ENCODE results near the gene SLC6A13. TPM values are rescaled to one million over a fixed set of nuclear protein-coding genes. Genes with fewer than 3 reads are reported as not detected.

The SLC6A13 gene
- total RNA-seq, 1 donor from 2014 or later = 0.79 TPM

DNA sequence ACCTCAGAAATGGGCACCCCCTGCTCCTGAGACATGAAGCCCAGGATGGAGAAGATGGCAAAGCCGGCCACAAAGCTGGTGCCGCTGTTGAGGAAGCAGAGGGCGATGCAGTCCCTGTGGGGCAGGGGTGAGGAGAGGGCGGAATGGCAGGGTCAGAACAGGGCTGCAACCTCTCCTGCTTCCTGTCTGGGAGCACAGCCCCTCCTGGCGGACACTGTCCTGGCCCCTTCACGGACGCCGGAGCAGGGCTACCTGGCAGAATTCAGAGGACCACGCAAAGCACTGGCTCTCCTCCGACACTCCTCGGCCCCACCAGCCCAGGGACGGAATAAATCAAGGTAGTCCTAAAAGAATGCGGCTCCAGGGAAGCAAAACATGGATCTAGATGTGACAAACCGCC lies 36.2 kb downstream of the SLC6A13 start:
- Histone ChIP-seq H3K4me3 (ENCODE audit: low read depth, low read length) (no peak overlapping the region), H3K36me3 (ENCODE audit: control insufficient read depth, insufficient read depth, low read length) (no peaks in the 10 kb centered on the region), H3K27me3 (ENCODE audit: control insufficient read depth, insufficient read depth, low read length) (no peaks in the 10 kb centered on the region)
- FAIRE-seq = no peak
- TF ChIP-seq, protein P1, sequence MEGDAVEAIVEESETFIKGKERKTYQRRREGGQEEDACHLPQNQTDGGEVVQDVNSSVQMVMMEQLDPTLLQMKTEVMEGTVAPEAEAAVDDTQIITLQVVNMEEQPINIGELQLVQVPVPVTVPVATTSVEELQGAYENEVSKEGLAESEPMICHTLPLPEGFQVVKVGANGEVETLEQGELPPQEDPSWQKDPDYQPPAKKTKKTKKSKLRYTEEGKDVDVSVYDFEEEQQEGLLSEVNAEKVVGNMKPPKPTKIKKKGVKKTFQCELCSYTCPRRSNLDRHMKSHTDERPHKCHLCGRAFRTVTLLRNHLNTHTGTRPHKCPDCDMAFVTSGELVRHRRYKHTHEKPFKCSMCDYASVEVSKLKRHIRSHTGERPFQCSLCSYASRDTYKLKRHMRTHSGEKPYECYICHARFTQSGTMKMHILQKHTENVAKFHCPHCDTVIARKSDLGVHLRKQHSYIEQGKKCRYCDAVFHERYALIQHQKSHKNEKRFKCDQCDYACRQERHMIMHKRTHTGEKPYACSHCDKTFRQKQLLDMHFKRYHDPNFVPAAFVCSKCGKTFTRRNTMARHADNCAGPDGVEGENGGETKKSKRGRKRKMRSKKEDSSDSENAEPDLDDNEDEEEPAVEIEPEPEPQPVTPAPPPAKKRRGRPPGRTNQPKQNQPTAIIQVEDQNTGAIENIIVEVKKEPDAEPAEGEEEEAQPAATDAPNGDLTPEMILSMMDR (IDR thresholded peaks at IDR 0.05; ENCODE audit: insufficient read depth, low read length, severe bottlenecking) = no peak
- no peak for DNase-seq (ENCODE audit: low read depth)

DNA sequence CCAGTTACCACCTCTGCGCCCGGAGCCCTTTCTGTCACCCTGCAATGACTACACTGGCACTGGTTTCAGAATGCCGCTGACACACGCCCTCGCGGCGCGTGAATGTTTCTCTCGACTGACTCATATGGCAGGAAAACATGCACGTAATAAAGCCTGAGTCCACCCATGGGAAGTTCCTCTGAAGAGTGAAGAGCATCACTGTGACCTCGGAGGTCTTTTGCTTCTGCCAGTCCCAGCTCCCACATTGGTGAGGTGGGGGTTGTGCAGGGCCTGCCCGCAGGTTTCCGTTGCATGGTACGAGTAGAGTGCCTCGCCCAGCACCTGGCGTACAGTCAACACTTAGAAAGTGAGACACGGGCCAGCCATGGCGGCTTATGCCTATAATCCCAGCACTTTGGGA lies 37.6 kb downstream of the SLC6A13 start:
- no peak for DNase-seq (ENCODE audit: low read depth)
- Histone ChIP-seq H3K27me3 (ENCODE audit: control insufficient read depth, insufficient read depth, low read length) (no peaks in the 10 kb centered on the region), H3K36me3 (ENCODE audit: control insufficient read depth, insufficient read depth, low read length) (no peaks in the 10 kb centered on the region)

DNA sequence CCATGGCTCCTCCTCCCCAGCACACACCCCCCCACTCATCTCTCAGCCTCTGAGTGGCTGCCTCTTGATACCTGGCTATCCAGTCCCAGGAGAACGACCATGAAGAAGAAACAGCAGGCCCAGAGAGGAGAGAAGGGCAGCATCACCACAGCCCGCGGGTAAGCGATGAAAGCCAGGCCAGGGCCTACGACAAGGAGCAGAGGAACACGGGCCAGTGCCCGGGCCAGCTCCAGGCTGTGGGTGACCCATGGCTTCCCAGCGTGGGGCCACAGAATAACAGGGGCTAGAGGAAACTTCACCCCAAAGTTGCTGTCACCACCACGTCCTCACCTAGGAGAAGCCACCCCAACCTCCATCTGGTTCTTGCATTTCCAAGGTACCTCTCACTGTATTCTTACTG lies 38.3 kb downstream of the SLC6A13 start:
- H3K27me3 ChIP-seq (ENCODE audit: control insufficient read depth, insufficient read depth, low read length) = no peaks in the 10 kb centered on the region
- FAIRE-seq = no peak
- TF ChIP-seq, protein P1 (IDR thresholded peaks at IDR 0.05; ENCODE audit: insufficient read depth, low read length, severe bottlenecking) = no peak

More for the DNA sequence above, 37.6 kb downstream of the SLC6A13 start:
- no peak overlapping the region for H3K4me3 ChIP-seq (ENCODE audit: low read depth, low read length)
- TF ChIP-seq, protein P1 (IDR thresholded peaks at IDR 0.05; ENCODE audit: insufficient read depth, low read length, severe bottlenecking) = no peak
- FAIRE-seq = no peak

DNA sequence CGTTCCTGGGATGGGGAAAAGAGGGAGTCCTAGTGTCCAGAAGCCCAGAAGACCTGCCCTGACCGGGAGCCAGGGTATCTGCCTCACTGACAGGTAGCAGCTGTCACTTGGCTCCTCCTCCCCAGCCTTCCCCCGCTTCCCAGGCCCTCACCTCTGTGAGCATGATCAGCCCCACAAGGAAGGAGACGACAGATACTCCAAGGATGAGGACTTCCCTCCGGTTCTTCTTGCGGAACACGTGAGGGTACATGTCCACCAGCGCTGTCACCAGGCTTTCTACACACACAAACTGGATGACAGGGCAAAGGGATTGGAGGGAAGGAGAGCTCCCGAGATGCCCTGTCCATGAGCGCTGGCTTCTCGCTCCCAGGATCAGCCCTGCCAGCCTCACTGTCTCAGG lies 38.8 kb downstream of the SLC6A13 start:
- DNase-seq (ENCODE audit: low read depth) (no peak), FAIRE-seq (peak; percentile 79)
- TF ChIP-seq, protein P1 (IDR thresholded peaks at IDR 0.05; ENCODE audit: insufficient read depth, low read length, severe bottlenecking) = no peak
- Histone ChIP-seq H3K36me3 (ENCODE audit: control insufficient read depth, insufficient read depth, low read length) (no peaks in the 10 kb centered on the region), H3K4me3 (ENCODE audit: low read depth, low read length) (no peak overlapping the region), H3K27me3 (ENCODE audit: control insufficient read depth, insufficient read depth, low read length) (no peaks in the 10 kb centered on the region)

More for the DNA sequence above, 38.3 kb downstream of the SLC6A13 start:
- Histone ChIP-seq H3K36me3 (ENCODE audit: control insufficient read depth, insufficient read depth, low read length) (no peaks in the 10 kb centered on the region), H3K4me3 (ENCODE audit: low read depth, low read length) (no peak overlapping the region)
- no peak for DNase-seq (ENCODE audit: low read depth)

DNA sequence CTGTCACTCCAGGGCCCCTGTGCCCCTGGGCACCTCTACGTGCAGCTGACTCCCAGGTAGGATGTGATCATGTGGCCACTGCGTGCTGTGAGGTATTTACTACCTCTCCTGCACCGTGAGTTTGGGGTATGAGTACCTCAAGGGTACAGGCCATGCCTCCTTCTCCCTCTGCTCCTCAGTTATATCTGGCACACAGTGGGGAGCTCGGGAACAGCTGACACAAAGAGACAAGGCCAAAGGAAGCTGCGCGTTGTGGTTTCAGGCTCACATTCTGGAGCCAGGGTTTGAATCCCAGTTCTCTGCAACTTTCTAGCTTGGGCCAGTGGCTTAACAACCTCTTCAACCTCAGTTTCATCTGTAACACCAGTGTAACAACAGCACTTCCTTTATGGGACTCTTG lies 40.9 kb downstream of the SLC6A13 start:
- TF ChIP-seq, protein P1 (IDR thresholded peaks at IDR 0.05; ENCODE audit: insufficient read depth, low read length, severe bottlenecking) = no peak
- Histone ChIP-seq H3K27me3 (ENCODE audit: control insufficient read depth, insufficient read depth, low read length) (no peaks in the 10 kb centered on the region), H3K36me3 (ENCODE audit: control insufficient read depth, insufficient read depth, low read length) (no peaks in the 10 kb centered on the region), H3K4me3 (ENCODE audit: low read depth, low read length) (no peak overlapping the region)
- DNase-seq (ENCODE audit: low read depth) (no peak), FAIRE-seq (no peak)

DNA sequence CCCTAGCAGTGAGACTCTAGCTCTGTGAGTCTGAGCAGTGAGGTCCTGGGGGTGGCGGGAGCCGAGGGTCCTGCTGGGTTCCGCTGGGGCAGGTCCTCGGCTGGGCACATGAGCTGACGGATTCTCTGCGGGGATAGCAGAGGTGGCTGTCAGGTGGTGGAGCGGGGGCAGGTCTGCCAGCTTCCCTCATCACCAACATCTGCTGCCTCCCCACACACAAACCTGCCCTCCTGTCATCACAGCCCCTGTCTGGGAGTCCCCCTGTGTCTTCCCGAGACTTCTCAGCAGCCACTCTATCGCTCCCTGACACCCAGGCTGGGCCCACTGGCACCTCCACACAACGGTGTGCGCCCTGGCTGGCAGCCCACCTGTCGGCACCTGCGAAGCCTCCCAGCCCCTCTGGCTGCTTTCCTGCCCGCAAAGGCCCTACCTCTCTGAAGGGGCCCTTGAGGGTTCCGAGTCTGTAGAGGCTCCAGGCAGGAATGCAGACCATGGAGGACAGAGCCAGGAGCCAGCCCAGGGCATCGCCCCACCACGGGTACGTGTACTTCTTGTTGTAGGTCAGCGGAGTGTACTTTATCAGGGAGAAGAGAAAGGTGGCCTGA lies 41.6 kb downstream of the SLC6A13 start:
- H3K36me3 ChIP-seq (ENCODE audit: control insufficient read depth, insufficient read depth, low read length) = no peaks in the 10 kb centered on the region
- DNase-seq (ENCODE audit: low read depth) = no peak
- FAIRE-seq = no peak
- no peak overlapping the region for H3K4me3 ChIP-seq (ENCODE audit: low read depth, low read length)
- H3K27me3 ChIP-seq (ENCODE audit: control insufficient read depth, insufficient read depth, low read length) = no peaks in the 10 kb centered on the region
- TF ChIP-seq, protein P1 (IDR thresholded peaks at IDR 0.05; ENCODE audit: insufficient read depth, low read length, severe bottlenecking) = no peak

All from bronchial epithelial cell (primary cell).